PC-9 (cell line): Measurements from ENCODE around the gene KLHDC8A.

Source experiments
- EZH2 ChIP-seq: fragments of 200-600 bp; sonication (generic); IDR thresholded peaks from 2 replicates; pipeline ENCODE4 v1.8.0; 2017; ENCODE audit warnings: antibody characterized with exemption, low read depth
- TF ChIP-seq, protein P1 (sequence below): fragments of 200-600 bp; sonication (generic); conservative IDR thresholded peaks from 2 replicates; pipeline ENCODE4 v1.6.1; 2017; ENCODE audit warnings: mixed run types, antibody characterized with exemption, mild to moderate bottlenecking, moderate library complexity

DNA sequence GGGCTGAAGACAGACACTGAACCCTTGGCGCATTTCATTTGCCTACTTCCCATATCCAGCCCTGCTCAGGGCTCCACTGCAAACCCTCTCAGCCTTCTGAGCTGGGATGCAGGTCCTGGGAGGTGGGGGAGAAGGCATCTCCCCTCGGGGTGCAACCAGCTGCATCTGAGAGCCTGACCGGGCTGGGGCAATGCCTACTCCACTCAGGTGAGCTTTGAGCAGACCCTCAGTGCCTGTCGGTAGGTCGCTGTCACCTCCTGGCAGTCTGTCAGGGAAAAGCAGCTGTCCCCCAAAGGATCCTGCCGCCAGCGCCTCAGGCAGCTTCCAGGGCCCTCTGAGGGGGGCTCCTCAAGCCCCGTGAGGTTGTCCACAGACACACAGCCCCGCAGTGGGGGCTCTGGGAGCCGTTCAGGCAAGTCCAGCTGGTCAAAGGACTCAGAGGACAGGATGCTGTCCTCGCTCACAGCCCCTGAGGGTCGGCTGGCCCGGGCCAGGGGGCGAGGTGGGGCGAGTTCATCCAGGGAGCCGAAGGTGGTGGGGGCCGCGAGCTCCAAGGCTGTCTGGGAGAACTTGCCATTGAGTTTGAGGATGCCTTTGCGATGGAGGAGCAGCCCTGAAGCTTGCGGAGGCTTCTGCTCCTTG is 53.4 kb downstream of the KLHDC8A start:
- TF ChIP-seq, protein P1, sequence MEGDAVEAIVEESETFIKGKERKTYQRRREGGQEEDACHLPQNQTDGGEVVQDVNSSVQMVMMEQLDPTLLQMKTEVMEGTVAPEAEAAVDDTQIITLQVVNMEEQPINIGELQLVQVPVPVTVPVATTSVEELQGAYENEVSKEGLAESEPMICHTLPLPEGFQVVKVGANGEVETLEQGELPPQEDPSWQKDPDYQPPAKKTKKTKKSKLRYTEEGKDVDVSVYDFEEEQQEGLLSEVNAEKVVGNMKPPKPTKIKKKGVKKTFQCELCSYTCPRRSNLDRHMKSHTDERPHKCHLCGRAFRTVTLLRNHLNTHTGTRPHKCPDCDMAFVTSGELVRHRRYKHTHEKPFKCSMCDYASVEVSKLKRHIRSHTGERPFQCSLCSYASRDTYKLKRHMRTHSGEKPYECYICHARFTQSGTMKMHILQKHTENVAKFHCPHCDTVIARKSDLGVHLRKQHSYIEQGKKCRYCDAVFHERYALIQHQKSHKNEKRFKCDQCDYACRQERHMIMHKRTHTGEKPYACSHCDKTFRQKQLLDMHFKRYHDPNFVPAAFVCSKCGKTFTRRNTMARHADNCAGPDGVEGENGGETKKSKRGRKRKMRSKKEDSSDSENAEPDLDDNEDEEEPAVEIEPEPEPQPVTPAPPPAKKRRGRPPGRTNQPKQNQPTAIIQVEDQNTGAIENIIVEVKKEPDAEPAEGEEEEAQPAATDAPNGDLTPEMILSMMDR, result no peak
- TF ChIP-seq EZH2, result no peak
